Neural cell (in vitro differentiated cells): ENCODE results near the gene RUNX1.

Experiments used
- CTCF ChIP-seq: fragments of 450-650 bp; IDR thresholded peaks from 2 replicates; pipeline ENCODE4 v1.5.1; 2014; ENCODE audit warnings: antibody characterized with exemption, mild to moderate bottlenecking, moderate library complexity; ENCODE audit not compliant: poor library complexity, severe bottlenecking
- EZH2 ChIP-seq: fragments of 200-600, 300-800 bp; shearing (Covaris generic), sonication (generic); IDR thresholded peaks from 2 replicates; pipeline ENCODE4 v1.6.1; 2014; ENCODE audit warnings: antibody characterized with exemption, low read length, borderline replicate concordance, mild to moderate bottlenecking; ENCODE audit not compliant: insufficient read depth, poor library complexity, severe bottlenecking
- REST ChIP-seq: IDR thresholded peaks from 2 replicates; pipeline ENCODE4 v1.6.1; 2012; ENCODE audit warnings: borderline replicate concordance

GRCh38 chr21:34988139-34988538 lies 61.0 kb downstream of the RUNX1 start:
- TF ChIP-seq CTCF: no peak
- no peak for TF ChIP-seq EZH2
- TF ChIP-seq REST: no peak
